ENCODE data around the gene NPAS2.

Gene NPAS2

GRCh38 chr2:100906679-100907078 lies 86.7 kb downstream of the NPAS2 start:
- no peak for DNase-seq (ENCODE audit: low read depth)
- TF ChIP-seq, protein P1, sequence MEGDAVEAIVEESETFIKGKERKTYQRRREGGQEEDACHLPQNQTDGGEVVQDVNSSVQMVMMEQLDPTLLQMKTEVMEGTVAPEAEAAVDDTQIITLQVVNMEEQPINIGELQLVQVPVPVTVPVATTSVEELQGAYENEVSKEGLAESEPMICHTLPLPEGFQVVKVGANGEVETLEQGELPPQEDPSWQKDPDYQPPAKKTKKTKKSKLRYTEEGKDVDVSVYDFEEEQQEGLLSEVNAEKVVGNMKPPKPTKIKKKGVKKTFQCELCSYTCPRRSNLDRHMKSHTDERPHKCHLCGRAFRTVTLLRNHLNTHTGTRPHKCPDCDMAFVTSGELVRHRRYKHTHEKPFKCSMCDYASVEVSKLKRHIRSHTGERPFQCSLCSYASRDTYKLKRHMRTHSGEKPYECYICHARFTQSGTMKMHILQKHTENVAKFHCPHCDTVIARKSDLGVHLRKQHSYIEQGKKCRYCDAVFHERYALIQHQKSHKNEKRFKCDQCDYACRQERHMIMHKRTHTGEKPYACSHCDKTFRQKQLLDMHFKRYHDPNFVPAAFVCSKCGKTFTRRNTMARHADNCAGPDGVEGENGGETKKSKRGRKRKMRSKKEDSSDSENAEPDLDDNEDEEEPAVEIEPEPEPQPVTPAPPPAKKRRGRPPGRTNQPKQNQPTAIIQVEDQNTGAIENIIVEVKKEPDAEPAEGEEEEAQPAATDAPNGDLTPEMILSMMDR (conservative IDR thresholded peaks at IDR 0.05; ENCODE audit: control insufficient read depth, insufficient read depth, low read depth, low read length), result no peak
- H3K4me3 ChIP-seq (ENCODE audit: control insufficient read depth, low read depth, low read length), result no peak overlapping the region

GRCh38 chr2:100907832-100908231 lies 87.9 kb downstream of the NPAS2 start:
- no peak overlapping the region for H3K4me3 ChIP-seq (ENCODE audit: control insufficient read depth, low read depth, low read length)
- TF ChIP-seq, protein P1 (conservative IDR thresholded peaks at IDR 0.05; ENCODE audit: control insufficient read depth, insufficient read depth, low read depth, low read length), result no peak
- no peak for DNase-seq (ENCODE audit: low read depth)

- TF ChIP-seq, protein P1 (conservative IDR thresholded peaks at IDR 0.05; ENCODE audit: control insufficient read depth, insufficient read depth, low read depth, low read length), result no peak
- no peak overlapping the region for H3K4me3 ChIP-seq (ENCODE audit: control insufficient read depth, low read depth, low read length)
- no peak for DNase-seq (ENCODE audit: low read depth)
Measured at GRCh38 chr2:100909534-100910081, 89.7 kb downstream of the NPAS2 start.

DNA sequence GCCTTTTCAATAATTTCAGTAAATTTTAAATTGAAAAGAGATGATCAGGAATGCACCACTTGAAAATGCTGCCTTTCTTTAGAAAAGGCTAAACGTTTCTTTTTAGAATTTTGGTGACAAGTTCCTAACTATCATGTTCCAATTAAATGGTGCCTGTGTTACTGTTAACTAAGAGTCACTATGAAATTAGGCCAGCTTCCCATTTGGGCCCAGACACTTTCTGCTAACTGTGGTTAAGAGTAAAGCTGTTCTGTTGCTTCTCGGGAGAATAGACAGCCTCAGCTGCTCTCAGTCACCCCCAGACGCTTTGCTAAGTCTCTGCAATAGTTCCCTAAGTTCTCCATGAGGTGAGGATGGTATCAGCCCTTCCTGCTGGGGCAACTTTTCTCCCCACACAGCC lies 90.2 kb downstream of the NPAS2 start:
- no peak overlapping the region for H3K4me3 ChIP-seq (ENCODE audit: control insufficient read depth, low read depth, low read length)
- TF ChIP-seq, protein P1 (conservative IDR thresholded peaks at IDR 0.05; ENCODE audit: control insufficient read depth, insufficient read depth, low read depth, low read length), result no peak

GRCh38 chr2:100919316-100919715 lies 99.4 kb downstream of the NPAS2 start:
- no peak for DNase-seq (ENCODE audit: low read depth)
- TF ChIP-seq, protein P1 (conservative IDR thresholded peaks at IDR 0.05; ENCODE audit: control insufficient read depth, insufficient read depth, low read depth, low read length), result peak; percentile 45
- H3K4me3 ChIP-seq (ENCODE audit: control insufficient read depth, low read depth, low read length), result no peak overlapping the region

More for the DNA sequence above, 90.2 kb downstream of the NPAS2 start:
- DNase-seq (ENCODE audit: low read depth), result no peak

GRCh38 chr2:100921685-100922161 lies 101.8 kb downstream of the NPAS2 start:
- DNase-seq (ENCODE audit: low read depth), result peak; percentile 52
- TF ChIP-seq, protein P1 (conservative IDR thresholded peaks at IDR 0.05; ENCODE audit: control insufficient read depth, insufficient read depth, low read depth, low read length), result no peak
- H3K4me3 ChIP-seq (ENCODE audit: control insufficient read depth, low read depth, low read length), result no peak overlapping the region
